ENCODE data around the gene ZBTB42.
"Not testable (repeated sequence)": the region's sequence is repeated elsewhere in the genome, so short reads cannot be mapped to it uniquely, and the experiment has no call there.

The ZBTB42 gene

DNA sequence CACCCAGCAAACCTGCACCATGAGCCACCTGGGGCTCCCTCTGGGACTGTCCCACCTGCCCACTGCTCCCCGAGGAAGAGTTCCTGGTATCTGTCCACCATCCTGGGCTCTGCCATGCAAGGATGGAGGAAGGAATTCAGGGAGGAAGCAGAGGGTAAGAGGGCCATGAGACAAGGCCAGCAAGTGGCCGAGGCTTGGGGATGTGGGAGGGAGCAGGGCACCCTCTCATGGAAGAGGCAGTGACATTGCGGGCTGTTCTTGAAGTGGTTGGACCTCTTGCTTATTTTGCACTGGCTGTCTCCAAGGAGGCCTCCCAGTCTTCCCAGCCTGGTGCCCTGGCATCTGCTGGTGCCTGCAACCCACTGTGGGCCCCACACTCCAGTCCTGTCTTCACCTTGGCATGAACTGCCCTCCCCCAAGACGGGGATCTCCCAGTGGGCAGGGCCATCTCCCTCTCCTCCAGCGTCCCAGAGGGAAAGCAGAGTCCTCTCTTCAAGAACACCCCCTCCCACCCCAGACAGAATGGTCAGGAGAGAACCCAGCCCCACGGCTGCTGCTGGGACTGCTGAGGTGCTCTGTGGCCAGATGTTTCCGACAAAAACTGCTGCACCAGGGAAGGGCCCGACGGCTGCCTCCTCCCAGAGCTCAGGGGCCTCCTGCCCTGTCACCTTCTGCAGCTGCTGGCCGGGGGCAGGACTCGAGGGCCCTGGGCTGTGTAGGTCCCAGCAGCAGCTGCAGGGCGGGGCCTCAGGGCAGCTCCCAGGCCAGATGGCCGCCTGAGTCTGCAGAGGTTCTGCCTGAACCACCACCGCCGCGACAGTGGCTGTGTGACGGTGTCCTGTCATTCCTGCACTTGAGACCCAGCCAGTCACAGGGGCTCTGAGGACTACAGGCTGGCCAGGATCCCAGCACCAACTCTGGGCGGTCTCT lies 3.5 kb upstream of the ZBTB42 start:
- DNase-seq, result no peak

- no peak for DNase-seq
Observed at GRCh38 chr14:104798300-104799243, 2.3 kb upstream of the ZBTB42 start.

GRCh38 chr14:104799244-104800014 lies 1.5 kb upstream of the ZBTB42 start:
- DNase-seq, result no peak

- peak; percentile 67 for DNase-seq
Observed at GRCh38 chr14:104800015-104800770, 708 bp upstream of the ZBTB42 start.

GRCh38 chr14:104801520-104802393 lies 856 bp downstream of the ZBTB42 start:
- no peak for DNase-seq

GRCh38 chr14:104802394-104803184 lies 1.7 kb downstream of the ZBTB42 start:
- no peak for DNase-seq

GRCh38 chr14:104803280-104803911 lies 2.5 kb downstream of the ZBTB42 start:
- DNase-seq, result no peak

DNA sequence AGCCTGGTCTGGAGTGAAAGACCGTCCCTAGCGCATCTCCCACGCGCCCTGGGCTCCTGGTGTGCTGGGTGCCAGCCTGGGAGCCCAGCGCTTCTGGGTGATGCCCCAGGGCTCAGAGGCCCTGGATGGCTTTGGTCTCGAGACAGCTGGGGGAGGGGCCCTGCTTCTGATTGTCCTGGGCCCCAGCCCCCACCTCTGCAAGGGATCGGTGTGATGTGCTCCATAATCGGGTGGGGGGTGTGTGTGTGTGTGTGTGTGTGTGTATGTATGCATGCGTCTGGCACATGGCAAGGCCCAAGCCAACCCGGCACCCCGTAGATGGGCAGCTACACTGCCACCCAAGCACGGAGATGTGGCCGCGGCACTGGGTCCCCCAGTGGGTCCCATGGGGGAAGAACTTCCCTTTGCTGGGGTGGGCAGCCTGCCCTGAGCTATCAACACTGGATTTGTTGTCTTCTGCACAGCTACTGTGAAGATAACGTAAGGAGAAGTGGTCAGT lies 3.1 kb downstream of the ZBTB42 start:
- no peak for DNase-seq

DNA sequence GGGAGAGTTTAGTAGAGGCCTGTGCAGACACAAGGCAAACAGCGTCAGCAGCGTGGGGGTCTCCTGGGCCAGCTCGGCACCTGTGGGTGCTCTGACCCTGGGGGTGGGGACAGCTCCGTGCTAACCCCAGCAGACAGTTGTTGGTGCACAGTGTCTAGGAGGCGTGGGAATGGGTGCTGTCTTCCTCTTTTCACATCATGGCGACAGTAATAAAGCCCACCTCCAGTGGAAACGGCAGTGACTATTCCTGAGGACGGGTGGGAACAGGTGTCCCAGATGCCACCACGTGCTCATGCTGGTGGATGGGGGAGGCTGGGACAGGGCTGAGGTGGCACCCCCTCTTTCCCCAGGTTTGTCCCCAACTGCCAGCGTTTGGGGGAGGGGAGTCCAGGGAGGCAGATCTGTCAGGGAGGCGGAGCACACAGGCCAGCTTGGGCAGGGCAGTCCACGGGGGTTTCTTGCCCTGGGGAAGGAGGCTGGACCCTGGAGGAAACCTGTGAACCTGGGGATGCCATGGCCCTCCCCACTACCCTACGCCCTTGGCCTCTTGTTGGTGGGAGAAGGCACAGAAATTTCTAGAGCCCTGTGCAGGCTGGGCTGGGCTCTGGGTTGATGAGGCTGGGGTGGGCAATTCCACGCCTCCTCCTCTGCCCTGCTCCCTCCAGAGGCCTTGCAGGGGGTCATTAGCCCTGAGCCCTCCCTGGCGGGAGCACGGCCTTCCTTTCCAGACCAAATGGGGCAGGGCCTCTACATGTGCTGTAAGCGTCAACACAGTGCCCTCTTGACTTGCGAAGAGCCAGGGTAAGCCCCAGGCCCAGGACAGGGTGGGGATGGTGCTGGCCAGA lies 3.8 kb downstream of the ZBTB42 start:
- DNase-seq, result no peak

DNA sequence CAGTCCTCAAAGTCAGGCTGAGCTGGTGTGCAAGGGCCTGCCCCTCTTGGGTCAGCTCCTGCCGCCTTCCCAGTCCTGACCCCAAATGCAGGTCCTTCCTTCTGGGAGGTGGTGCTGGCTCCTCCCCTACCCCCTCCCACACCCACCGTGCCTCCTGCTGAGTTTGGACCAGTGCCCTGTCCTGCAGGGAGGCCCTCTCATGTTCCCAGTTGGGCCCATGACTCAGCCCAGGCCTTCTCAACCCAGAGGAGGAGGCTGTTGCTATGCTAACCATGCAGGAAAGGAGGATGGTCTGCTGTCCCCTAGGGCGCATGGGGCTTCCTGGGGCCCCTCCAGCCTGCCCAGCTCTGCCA lies 4.4 kb downstream of the ZBTB42 start:
- no peak for DNase-seq

GRCh38 chr14:104805941-104806624 lies 5.2 kb downstream of the ZBTB42 start:
- no peak for DNase-seq

GRCh38 chr14:104806625-104807465 lies 5.9 kb downstream of the ZBTB42 start:
- DNase-seq, result no peak

- no peak for DNase-seq
Observed at GRCh38 chr14:104808456-104808855, 7.6 kb downstream of the ZBTB42 start.

GRCh38 chr14:104810316-104810715 lies 9.4 kb downstream of the ZBTB42 start:
- no peak for DNase-seq

DNA sequence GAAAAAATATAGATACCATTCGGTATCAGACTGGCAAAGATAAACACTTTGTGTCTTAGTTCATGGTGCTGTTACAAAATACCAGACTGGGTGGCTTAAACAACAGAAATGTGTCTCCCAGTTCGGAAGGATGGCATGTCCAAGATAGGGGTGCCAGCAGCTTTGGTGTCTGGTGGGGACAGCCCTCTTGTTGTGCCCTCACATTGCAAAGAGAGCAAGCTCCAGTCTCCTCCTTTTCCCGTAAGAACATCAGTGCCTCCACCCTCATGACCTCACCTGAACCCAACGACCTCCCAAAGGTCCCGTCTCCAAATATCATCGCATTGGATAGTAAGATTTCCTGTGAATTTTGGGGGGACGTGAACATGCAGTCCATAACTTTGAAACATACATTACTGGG lies 12.4 kb downstream of the ZBTB42 start:
- no peak for DNase-seq

GRCh38 chr14:104814701-104815100 lies 13.8 kb downstream of the ZBTB42 start:
- DNase-seq, result not testable (repeated sequence)

DNA sequence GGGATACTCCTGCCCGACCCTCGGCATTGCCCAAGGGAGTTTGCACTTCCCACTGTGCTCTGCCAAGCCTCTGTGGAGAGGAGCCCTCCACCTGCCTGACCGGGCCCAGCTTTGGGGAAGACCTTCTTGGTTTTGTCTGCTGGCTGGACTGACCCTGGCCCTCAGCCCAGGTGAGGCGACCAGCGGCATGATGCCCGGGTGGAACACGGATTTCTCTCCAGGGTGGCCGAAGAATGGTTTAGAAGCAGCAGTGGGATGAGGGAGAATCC lies 15.6 kb downstream of the ZBTB42 start:
- DNase-seq, result no peak

Data from activated CD4-positive, alpha-beta T cell treated with anti-CD3 and anti-CD28 coated beads, Interleukin-2, amount 50 U/mL, for 16 hours (primary cell).